ENCODE results near the gene ZIC5.
"Not testable (repeated sequence)": the region's sequence is repeated elsewhere in the genome, so short reads cannot be mapped to it uniquely, and the experiment has no call there.

ZIC5 gene

DNA sequence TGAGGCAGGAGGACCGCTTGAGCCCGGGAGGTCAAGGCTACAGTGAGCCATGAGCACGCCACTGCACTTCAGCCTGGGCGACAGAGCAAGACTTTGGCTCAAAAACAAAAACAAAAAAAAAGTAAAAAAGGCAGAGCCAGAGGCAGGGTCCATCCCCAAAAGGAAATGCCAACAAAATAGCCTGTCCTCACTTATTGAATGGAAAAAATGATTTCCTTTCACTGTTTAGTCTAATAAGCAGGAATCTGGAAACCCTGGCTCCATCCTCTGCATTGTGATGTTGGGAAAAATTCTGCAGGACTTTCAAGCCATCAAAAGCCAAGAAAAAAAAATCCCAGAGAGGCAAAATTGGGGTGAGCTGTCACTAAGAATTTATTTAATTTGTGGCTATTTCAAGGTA lies 23.2 kb downstream of the ZIC5 start:
- in situ Hi-C loops (cut with HindIII; ENCODE audit: low sequenced_read_pairs), result no loop called here
- DNase-seq (ENCODE audit: low read depth, low spot score), result no peak
- TF ChIP-seq, protein P1, sequence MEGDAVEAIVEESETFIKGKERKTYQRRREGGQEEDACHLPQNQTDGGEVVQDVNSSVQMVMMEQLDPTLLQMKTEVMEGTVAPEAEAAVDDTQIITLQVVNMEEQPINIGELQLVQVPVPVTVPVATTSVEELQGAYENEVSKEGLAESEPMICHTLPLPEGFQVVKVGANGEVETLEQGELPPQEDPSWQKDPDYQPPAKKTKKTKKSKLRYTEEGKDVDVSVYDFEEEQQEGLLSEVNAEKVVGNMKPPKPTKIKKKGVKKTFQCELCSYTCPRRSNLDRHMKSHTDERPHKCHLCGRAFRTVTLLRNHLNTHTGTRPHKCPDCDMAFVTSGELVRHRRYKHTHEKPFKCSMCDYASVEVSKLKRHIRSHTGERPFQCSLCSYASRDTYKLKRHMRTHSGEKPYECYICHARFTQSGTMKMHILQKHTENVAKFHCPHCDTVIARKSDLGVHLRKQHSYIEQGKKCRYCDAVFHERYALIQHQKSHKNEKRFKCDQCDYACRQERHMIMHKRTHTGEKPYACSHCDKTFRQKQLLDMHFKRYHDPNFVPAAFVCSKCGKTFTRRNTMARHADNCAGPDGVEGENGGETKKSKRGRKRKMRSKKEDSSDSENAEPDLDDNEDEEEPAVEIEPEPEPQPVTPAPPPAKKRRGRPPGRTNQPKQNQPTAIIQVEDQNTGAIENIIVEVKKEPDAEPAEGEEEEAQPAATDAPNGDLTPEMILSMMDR (IDR thresholded peaks at IDR 0.05; ENCODE audit: low read depth, low read length), result no peak
- no peak overlapping the region for H3K4me3 ChIP-seq (ENCODE audit: low read depth, low read length)

DNA sequence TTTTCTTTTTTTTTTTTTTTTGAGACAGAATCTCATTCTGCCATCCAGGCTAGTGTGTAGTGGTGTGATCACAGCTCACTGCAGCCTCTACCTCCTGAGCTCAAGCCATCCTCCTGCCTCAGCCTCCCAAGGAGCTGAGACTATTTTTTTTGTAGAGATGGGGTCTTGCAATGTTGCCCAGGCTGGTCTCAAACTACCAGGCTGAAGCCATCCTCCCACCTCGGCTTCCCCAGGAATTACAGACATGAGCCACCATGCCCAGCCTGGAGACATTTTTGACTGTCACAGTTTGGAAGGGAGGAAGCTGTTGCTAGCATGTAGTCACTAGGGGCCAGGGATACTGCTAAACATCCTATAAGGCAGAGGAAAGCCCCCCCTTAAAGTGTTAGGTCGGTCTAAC lies 23.9 kb downstream of the ZIC5 start:
- no peak overlapping the region for H3K4me3 ChIP-seq (ENCODE audit: low read depth, low read length)
- TF ChIP-seq, protein P1 (IDR thresholded peaks at IDR 0.05; ENCODE audit: low read depth, low read length), result no peak
- DNase-seq (ENCODE audit: low read depth, low spot score), result no peak
- in situ Hi-C loops (cut with HindIII; ENCODE audit: low sequenced_read_pairs), result no loop called here

DNA sequence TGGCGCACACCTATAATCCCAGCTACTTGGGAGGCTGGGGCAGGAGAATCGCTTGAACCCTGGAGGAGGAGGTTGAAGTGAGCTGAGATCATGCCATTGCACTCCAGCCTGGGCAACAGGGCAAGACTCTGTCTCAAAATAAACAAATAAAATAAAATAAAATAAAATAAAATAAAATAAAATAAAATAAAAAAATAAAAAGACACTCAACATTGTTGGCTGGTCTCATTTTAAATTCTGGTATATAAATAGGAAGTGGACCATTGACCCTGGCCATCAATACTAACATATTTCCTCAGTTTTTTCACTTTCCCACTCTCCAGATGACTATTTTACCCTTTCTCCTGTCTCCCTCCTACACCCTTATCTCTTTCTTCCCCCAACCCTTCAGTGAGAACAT lies 26.1 kb downstream of the ZIC5 start:
- H3K4me3 ChIP-seq (ENCODE audit: low read depth, low read length); DNase-seq (ENCODE audit: low read depth, low spot score); in situ Hi-C loops (cut with HindIII; ENCODE audit: low sequenced_read_pairs): not testable (repeated sequence)

DNA sequence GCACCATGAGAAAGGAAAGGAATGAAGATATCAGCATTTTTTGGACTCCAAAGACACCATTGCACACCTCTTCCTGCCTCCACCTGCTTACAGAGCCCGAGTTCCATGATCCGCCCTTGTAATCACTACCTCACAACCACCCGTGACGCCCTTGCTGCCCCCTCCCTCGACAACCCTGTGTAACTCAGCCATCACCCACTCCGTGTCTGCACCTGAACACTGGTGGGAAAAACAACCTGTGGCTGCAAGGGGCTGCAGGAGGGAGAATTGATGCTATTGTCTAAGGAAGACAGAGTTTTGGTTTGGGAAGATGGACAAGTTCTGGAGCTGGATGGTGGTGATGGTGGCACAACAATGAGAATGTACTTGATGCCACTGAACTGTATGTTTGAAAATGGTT lies 27.0 kb downstream of the ZIC5 start:
- in situ Hi-C loops (cut with HindIII; ENCODE audit: low sequenced_read_pairs), result no loop called here
- no peak overlapping the region for H3K4me3 ChIP-seq (ENCODE audit: low read depth, low read length)
- TF ChIP-seq, protein P1 (IDR thresholded peaks at IDR 0.05; ENCODE audit: low read depth, low read length), result no peak
- DNase-seq (ENCODE audit: low read depth, low spot score), result no peak

DNA sequence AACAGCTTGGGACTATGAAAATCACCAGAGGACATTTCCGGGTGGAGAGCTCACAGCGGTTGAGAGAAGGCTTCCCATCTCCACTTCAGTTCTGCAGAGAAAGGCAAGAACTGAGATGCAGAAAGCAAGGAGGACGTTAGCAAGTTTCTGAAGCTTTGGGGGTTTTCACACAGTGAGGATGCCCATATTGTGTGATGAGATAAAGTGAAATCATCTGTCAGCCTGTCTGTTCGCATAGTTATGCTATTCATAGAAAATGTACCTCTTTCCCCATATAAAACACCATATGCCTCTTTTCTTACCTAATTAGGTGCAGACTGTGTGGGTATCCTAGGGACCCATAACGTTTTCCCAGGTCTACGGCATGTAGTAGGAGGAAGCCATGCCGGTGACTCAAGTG lies 27.5 kb downstream of the ZIC5 start:
- TF ChIP-seq, protein P1 (IDR thresholded peaks at IDR 0.05; ENCODE audit: low read depth, low read length), result no peak
- H3K4me3 ChIP-seq (ENCODE audit: low read depth, low read length), result no peak overlapping the region
- DNase-seq (ENCODE audit: low read depth, low spot score), result no peak
- in situ Hi-C loops (cut with HindIII; ENCODE audit: low sequenced_read_pairs), result no loop called here

DNA sequence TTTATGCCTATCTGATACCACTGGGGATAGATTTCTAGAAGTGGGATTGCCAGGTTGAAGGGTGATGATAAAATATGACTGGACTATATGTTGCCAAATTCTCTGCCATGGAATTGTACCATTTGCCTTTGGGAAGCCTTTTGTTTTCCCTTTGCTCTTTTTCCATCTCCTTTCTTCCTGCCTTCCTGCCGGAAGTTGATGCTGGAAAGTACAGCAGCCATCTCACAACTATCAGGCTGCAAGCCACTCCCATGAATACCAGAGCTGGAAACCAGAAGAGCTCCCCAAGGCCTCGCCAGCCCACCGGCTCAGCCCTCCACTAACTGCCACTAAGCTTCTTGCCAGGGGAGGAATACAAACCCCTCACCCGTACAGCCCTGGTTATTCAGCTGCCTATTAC lies 29.7 kb downstream of the ZIC5 start:
- H3K4me3 ChIP-seq (ENCODE audit: low read depth, low read length), result no peak overlapping the region
- no peak for DNase-seq (ENCODE audit: low read depth, low spot score)
- TF ChIP-seq, protein P1 (IDR thresholded peaks at IDR 0.05; ENCODE audit: low read depth, low read length), result no peak
- in situ Hi-C loops (cut with HindIII; ENCODE audit: low sequenced_read_pairs), result no loop called here

DNA sequence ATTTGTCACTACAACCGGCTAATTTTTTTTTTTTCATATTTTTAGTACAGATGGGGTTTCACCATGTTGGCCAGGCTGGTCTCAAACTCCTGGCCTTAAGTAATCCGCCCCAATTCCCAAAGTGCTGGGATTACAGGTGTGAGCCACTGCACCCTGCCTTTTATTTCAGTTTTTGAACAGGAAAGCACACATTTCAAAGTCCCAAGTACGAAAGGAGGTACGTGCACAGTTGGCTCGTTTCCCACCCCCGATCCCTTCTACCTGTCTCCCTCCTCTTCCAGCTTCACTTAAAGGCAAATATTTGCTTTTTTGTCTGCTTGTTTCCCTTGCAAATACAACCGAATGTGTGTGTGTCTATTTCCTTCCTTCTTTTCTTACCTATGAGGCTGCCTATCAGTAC lies 30.5 kb downstream of the ZIC5 start:
- TF ChIP-seq, protein P1 (IDR thresholded peaks at IDR 0.05; ENCODE audit: low read depth, low read length), result no peak
- no peak overlapping the region for H3K4me3 ChIP-seq (ENCODE audit: low read depth, low read length)
- no peak for DNase-seq (ENCODE audit: low read depth, low spot score)
- in situ Hi-C loops (cut with HindIII; ENCODE audit: low sequenced_read_pairs), result no loop called here
